ENCODE measurements around the gene ANTXR2. TPM values are rescaled to one million over a fixed set of nuclear protein-coding genes. Genes with fewer than 3 reads are reported as not detected.
A peak's percentile ranks its signal among the peaks of the same experiment; 100 is the strongest.

ANTXR2 gene
- total and polyA plus RNA-seq, 9 of the 15 experiments (the other 6 are each of a cell fraction or from before 2014, with no cell fraction given): 10.1 to 83.8 (median 60.3) TPM

DNA sequence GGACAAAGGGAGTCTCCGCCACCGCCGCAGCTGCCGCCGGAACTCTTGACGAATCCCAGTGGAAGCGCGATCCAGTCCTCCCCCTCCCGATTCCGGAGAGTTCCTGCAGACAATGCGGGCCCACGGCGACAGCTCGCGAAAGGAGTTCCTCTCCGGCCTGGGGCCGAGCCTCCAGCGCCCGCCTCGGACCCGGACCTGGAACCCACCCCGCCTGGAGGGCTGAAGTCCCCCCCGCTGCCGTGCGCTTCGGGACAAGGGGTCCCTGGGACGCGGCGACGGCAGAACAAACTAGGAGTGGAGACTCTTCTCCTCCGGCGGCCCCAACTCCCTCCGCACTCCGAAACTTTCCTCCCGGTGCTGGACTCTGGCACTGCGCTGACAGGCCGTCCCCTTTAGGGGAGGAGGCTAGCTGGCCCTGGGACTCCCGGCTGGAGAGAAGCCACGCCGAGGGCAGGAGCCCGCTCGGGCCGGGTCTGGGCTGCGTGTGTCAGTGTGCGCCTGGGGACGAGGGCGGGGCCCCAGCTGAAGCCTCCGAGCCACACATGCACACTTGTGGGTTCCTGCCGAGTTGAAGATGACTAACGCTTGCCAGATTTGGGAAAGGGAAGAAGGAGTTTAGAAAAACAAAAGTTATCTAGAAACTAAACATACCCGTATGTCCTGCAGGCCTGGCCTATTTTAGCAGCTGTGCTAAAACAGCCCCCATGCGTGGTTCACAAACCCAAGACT, at the start of gene ANTXR2 (continued):
- TF ChIP-seq, protein P1, sequence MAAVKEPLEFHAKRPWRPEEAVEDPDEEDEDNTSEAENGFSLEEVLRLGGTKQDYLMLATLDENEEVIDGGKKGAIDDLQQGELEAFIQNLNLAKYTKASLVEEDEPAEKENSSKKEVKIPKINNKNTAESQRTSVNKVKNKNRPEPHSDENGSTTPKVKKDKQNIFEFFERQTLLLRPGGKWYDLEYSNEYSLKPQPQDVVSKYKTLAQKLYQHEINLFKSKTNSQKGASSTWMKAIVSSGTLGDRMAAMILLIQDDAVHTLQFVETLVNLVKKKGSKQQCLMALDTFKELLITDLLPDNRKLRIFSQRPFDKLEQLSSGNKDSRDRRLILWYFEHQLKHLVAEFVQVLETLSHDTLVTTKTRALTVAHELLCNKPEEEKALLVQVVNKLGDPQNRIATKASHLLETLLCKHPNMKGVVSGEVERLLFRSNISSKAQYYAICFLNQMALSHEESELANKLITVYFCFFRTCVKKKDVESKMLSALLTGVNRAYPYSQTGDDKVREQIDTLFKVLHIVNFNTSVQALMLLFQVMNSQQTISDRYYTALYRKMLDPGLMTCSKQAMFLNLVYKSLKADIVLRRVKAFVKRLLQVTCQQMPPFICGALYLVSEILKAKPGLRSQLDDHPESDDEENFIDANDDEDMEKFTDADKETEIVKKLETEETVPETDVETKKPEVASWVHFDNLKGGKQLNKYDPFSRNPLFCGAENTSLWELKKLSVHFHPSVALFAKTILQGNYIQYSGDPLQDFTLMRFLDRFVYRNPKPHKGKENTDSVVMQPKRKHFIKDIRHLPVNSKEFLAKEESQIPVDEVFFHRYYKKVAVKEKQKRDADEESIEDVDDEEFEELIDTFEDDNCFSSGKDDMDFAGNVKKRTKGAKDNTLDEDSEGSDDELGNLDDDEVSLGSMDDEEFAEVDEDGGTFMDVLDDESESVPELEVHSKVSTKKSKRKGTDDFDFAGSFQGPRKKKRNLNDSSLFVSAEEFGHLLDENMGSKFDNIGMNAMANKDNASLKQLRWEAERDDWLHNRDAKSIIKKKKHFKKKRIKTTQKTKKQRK (IDR thresholded peaks at IDR 0.05; ENCODE audit: borderline replicate concordance, low read depth, low read length): no peak
- TF ChIP-seq ZEB2 (IDR thresholded peaks at IDR 0.05) (0 out of 2 replicates have a peak, but pooled peaks have one; percentile 13), POLR2H (tag; IDR thresholded peaks at IDR 0.05; ENCODE audit: low read depth) (peak; percentile 85), CBFB (CRISPR knock-in tag; IDR thresholded peaks at IDR 0.05) (peak; percentile 68; the same call in 1 of the 2 replicates), MTA3 (IDR thresholded peaks at IDR 0.05; ENCODE audit: borderline replicate concordance) (no peak), MAFF (IDR thresholded peaks at IDR 0.05; ENCODE audit: low read length) (no peak), FOXA3 (CRISPR knock-in tag; conservative IDR thresholded peaks at IDR 0.05 in 1 of 2, IDR thresholded peaks at IDR 0.05 in 1 of 2) (no peak), MBD2 (IDR thresholded peaks at IDR 0.05; ENCODE audit: borderline replicate concordance, low read depth) (peak; percentile 25; the same call in 1 of the 2 replicates), RAD21 (CRISPR knock-in tag; conservative IDR thresholded peaks at IDR 0.05 in 1 of 2, IDR thresholded peaks at IDR 0.05 in 1 of 2) (peak in 1 of 2 experiments; percentile 27; a peak in 3 of 4 replicates), ZNF780A (CRISPR knock-in tag; IDR thresholded peaks at IDR 0.05) (no peak), MAZ (CRISPR knock-in tag; conservative IDR thresholded peaks at IDR 0.05 in 1 of 2, IDR thresholded peaks at IDR 0.05 in 1 of 2) (peak; percentile 57 to 86; a peak in 3 of 4 replicates)
- TF ChIP-seq, protein P2, sequence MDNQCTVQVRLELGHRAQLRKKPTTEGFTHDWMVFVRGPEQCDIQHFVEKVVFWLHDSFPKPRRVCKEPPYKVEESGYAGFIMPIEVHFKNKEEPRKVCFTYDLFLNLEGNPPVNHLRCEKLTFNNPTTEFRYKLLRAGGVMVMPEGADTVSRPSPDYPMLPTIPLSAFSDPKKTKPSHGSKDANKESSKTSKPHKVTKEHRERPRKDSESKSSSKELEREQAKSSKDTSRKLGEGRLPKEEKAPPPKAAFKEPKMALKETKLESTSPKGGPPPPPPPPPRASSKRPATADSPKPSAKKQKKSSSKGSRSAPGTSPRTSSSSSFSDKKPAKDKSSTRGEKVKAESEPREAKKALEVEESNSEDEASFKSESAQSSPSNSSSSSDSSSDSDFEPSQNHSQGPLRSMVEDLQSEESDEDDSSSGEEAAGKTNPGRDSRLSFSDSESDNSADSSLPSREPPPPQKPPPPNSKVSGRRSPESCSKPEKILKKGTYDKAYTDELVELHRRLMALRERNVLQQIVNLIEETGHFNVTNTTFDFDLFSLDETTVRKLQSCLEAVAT (IDR thresholded peaks at IDR 0.05): peak in 1 of 2 experiments; percentile 46; a peak in 2 of 4 replicates
- TF ChIP-seq, protein P3, sequence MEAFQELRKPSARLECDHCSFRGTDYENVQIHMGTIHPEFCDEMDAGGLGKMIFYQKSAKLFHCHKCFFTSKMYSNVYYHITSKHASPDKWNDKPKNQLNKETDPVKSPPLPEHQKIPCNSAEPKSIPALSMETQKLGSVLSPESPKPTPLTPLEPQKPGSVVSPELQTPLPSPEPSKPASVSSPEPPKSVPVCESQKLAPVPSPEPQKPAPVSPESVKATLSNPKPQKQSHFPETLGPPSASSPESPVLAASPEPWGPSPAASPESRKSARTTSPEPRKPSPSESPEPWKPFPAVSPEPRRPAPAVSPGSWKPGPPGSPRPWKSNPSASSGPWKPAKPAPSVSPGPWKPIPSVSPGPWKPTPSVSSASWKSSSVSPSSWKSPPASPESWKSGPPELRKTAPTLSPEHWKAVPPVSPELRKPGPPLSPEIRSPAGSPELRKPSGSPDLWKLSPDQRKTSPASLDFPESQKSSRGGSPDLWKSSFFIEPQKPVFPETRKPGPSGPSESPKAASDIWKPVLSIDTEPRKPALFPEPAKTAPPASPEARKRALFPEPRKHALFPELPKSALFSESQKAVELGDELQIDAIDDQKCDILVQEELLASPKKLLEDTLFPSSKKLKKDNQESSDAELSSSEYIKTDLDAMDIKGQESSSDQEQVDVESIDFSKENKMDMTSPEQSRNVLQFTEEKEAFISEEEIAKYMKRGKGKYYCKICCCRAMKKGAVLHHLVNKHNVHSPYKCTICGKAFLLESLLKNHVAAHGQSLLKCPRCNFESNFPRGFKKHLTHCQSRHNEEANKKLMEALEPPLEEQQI (IDR thresholded peaks at IDR 0.05): no peak
- TF ChIP-seq, protein P4, sequence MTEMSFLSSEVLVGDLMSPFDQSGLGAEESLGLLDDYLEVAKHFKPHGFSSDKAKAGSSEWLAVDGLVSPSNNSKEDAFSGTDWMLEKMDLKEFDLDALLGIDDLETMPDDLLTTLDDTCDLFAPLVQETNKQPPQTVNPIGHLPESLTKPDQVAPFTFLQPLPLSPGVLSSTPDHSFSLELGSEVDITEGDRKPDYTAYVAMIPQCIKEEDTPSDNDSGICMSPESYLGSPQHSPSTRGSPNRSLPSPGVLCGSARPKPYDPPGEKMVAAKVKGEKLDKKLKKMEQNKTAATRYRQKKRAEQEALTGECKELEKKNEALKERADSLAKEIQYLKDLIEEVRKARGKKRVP (CRISPR knock-in tag; IDR thresholded peaks at IDR 0.05): no peak
- TF ChIP-seq, protein P5, sequence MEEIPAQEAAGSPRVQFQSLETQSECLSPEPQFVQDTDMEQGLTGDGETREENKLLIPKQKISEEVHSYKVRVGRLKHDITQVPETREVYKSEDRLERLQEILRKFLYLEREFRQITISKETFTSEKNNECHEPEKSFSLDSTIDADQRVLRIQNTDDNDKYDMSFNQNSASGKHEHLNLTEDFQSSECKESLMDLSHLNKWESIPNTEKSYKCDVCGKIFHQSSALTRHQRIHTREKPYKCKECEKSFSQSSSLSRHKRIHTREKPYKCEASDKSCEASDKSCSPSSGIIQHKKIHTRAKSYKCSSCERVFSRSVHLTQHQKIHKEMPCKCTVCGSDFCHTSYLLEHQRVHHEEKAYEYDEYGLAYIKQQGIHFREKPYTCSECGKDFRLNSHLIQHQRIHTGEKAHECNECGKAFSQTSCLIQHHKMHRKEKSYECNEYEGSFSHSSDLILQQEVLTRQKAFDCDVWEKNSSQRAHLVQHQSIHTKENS (CRISPR knock-in tag; IDR thresholded peaks at IDR 0.05): no peak
- TF ChIP-seq, protein P6, sequence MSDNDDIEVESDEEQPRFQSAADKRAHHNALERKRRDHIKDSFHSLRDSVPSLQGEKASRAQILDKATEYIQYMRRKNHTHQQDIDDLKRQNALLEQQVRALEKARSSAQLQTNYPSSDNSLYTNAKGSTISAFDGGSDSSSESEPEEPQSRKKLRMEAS (CRISPR knock-in tag; IDR thresholded peaks at IDR 0.05): peak; percentile 51; the same call in 1 of the 2 replicates

All from K562 (cell line).